Cardiac fibroblast (primary cell): ENCODE measurements around the gene TEKTIP1.
"Not testable (repeated sequence)": the region's sequence is repeated elsewhere in the genome, so short reads cannot be mapped to it uniquely, and the experiment has no call there.

ENCODE experiments used
- DNase-seq, 2 donors: peaks; one replicate each; pipeline versions ENCODE4 v3.0.0 to v3.0.0-alpha.2; 2010; ENCODE audit warnings: low read depth in 2 of 2
- H3K4me3 ChIP-seq, 2 donors: replicated peaks in 1 of 2; 1 replicate in 1 of 2; 2 replicates in 1 of 2; pipeline ENCODE4 v1.5.1; 2011; ENCODE audit warnings: low read depth in 2 of 2, low read length in 2 of 2, mild to moderate bottlenecking in 2 of 2, moderate library complexity in 1 of 2
- TF ChIP-seq, protein P1 (sequence below): IDR thresholded peaks from one replicate; pipeline ENCODE4 v1.5.1; 2011; ENCODE audit warnings: low read depth, mild to moderate bottlenecking, low read length, inconsistent platforms

Gene TEKTIP1

DNA sequence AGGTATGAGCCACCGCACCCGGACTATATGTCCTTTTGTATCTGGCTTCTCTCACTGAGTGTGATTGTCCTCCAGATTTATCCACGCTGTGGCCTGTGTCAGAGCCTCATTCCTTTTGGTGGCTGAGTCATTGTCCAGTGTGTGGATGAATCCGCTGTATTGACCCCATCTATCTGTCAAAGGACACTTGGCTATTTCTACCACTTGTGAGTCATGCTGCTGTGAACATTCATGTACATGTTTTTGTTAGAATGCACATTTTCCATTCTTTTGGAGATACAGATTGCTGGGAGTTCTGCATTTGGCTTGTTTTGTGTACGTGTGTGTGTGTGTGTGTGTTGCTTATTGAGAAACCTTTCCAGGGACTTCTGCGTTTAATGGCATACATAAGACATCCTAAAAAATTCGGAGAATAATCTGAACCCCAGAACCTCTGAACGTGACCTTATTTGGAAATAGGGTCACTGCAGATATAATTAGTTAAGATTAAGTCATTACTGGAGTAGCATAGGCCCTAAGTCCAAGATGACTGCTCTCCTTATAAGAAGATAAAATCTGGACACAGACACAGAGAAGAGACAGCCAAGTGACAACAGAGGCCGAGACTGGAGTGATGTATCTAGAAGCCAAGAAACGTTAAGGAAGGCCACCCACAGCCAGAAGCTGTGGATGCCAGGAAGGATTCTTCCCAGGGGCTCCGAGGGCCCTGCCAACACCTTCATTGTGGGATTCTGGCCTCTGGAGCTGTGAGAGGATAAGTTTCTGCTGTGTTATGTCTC, 41.4 kb downstream of the TEKTIP1 start:
- no peak overlapping the region for H3K4me3 ChIP-seq
- DNase-seq = peak; percentile 92 to 97

DNA sequence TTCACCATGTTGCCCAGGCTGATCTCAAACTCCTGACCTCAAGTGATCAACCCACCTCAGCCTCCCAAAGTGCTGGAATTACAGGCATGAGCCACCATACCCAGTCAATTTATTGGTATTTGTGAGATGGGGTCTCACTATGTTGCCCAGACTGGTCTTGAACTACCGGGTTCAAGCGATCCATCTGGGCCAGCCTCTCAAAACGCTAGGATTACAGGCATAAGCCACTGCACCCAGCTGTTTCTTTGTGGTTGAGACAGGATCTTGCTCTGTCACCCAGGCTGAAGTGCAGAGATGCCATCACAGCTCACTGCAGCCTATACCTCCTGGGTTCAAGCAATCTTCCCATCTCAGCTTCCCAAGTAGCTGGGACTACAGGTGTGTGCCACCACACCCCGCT, 42.8 kb downstream of the TEKTIP1 start:
- DNase-seq, H3K4me3 ChIP-seq: not testable (repeated sequence)

More for the DNA sequence above, 41.4 kb downstream of the TEKTIP1 start:
- TF ChIP-seq, protein P1, sequence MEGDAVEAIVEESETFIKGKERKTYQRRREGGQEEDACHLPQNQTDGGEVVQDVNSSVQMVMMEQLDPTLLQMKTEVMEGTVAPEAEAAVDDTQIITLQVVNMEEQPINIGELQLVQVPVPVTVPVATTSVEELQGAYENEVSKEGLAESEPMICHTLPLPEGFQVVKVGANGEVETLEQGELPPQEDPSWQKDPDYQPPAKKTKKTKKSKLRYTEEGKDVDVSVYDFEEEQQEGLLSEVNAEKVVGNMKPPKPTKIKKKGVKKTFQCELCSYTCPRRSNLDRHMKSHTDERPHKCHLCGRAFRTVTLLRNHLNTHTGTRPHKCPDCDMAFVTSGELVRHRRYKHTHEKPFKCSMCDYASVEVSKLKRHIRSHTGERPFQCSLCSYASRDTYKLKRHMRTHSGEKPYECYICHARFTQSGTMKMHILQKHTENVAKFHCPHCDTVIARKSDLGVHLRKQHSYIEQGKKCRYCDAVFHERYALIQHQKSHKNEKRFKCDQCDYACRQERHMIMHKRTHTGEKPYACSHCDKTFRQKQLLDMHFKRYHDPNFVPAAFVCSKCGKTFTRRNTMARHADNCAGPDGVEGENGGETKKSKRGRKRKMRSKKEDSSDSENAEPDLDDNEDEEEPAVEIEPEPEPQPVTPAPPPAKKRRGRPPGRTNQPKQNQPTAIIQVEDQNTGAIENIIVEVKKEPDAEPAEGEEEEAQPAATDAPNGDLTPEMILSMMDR = no peak

DNA sequence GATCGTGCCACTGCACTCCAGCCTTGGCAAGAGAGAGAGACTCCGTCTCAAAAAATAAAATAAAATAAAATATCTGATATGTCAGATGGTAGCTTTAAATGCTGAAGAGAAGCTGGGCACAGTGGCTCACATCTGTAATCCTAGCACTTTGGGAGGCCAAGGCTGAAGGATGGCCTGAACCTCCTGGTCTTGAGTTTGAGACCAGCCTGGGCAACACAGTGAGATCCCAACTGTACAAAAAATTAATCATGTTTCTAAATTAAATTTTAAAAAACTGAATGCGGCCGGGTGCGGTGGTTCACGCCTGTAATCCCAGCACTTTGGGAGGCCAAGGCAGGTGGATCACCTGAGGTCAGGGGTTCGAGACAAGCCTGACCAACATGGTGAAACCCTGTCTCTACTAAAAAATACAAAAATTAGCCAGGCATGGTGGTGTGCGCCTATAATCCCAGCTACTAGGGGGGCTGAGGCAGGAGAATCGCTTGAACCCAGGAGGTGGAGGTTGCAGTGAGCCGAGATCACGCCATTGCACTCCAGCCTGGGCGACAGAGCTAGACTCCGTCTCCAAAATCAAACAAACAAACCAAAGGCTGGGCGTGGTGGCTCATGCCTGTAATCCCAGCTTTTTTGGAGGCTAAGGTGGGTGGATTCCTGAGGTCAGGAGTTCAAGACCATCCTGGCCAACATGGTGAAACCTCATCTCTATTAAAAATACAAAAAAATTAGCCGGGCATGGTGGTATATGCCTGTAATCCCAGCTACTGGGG, 45.2 kb downstream of the TEKTIP1 start:
- not testable (repeated sequence) for H3K4me3 ChIP-seq, DNase-seq

DNA sequence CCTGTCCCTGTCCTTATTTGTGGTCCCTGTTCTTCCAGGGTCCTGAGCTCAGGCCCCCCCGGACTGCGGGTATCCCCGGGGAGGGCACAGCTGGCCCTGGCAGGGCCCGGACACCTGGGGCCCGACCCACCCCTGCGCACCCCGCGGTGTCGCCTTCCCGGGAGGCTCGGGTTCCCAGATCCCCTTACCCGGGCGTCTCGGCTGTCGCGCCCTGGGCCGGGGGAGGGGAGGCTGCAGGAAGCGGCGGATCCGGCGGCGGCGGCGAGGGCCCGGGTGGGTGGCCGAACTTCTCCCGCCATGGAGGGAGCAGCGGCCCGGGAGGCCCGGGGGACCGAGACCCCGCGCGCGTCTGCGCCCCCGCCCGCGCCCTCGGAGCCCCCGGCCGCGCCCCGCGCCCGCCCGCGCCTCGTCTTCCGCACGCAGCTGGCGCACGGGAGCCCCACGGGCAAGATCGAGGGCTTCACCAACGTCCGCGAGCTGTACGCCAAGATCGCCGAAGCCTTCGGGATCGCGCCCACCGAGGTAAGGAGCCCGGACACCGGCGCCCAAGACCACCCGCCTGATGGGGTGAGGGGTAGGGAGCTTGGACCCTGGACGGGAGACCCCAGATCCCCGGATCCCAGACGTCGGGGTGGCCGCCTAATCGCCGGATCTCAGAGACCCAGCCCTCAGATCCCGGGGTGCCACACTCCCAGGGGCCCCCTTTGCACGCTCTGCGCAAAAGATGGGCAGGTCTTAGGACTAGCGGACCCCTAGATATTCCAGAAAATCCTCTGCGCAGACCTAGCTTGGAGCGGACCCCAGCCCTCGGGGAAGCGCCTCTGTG, 46.5 kb downstream of the TEKTIP1 start, which contains the start of gene GIPC3:
Gene GIPC3 (plus strand): TSS at position 178 of the 826 bp plus-strand sequence. CDS start 120 bp downstream, at position 298.
- TF ChIP-seq, protein P1 = no peak
- DNase-seq = no peak
- H3K4me3 ChIP-seq = peak within 1 kb of the TSS in 1 of 2 donors; percentile 17

DNA sequence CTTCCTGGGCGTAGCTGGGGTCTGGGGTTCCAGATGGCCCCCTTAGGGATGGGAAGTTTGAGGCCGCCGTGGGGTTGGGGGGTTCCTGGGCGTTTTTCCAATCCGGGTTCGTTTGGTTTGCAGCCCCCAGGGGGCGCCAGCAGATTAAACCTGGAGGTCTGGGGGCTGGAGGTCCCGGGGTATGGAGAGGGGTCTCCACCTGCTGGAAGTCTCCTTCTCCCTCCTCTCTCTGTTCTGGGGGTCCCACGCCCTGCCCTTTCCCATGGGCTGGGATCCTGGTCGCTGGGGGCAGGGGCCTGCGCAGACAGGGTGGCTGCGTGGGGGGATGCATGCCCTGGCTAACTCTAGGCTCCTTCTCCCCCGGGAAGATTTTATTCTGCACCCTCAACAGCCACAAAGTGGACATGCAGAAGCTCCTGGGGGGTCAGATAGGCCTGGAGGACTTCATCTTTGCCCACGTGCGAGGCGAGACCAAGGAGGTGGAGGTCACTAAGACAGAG, 47.2 kb downstream of the TEKTIP1 start:
- H3K4me3 ChIP-seq = peak overlapping the region in 1 of 2 donors; percentile 5
- DNase-seq = no peak
- TF ChIP-seq, protein P1 = peak; percentile 49

DNA sequence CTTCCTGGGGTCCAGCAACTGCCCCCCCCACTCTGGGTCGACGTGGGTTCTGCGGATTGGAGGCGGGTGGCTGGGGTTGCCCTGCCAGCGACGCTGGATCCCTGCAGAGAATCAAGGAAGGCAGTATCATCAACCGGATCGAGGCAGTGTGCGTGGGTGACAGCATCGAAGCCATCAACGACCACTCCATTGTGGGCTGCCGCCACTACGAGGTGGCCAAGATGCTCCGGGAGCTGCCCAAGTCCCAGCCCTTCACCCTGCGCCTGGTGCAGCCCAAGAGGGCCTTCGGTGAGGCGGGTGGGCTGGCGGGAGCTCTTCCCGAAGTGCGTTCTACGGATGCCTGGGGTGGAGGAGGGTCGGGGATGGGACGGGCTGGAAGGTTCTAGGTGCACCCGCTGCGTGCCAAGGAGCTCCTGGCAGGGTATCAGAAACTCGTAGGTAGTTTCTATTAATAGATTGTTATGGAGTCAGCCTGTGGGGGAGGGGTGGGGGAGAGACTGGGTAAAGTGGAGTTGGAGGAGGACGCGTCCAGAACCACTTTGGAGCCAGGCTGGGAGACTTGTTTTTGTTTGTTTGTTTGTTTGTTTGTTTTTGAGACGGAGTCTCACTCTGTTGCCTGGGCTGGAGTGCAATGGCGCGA, 47.9 kb downstream of the TEKTIP1 start:
- TF ChIP-seq, protein P1 = no peak
- no peak overlapping the region for H3K4me3 ChIP-seq
- no peak for DNase-seq

DNA sequence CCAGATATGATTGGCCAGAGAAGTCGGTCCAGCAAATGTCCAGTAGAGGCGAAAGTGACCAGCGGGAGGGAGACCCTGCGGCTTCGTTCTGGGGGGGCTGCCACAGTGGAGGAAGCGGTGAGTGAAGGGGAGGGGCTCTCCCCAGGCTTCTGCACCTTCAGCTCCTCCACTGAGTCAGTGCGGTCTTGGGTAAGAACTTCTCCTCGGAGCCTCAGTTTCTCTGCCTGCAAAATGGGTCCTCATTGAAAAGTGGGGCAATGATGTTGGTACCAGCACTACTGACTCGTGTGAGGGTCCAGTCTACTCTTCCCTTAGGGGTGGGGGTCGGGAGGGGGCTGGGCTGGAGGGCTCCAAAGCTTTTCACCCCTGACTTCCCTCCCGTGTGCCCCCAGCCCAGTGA, 50.5 kb downstream of the TEKTIP1 start:
- no peak overlapping the region for H3K4me3 ChIP-seq
- TF ChIP-seq, protein P1 = no peak
- DNase-seq = no peak
